ENCODE measurements around the gene HRH1. TPM values are rescaled to one million over a fixed set of nuclear protein-coding genes. Genes with fewer than 3 reads are reported as not detected.

Gene HRH1
- total RNA-seq, 4 donors from 2014 or later = 3.7 to 15.9 (median 5.9) TPM

GRCh38 chr3:11206953-11207352, 52.7 kb downstream of the HRH1 start:
- H3K4me1 ChIP-seq = peaks cover 4 to 33% (median 15%) of the 10 kb centered on the region in 4 donors
- no peak for DNase-seq (ENCODE audit: extremely low spot score)
- H3K9me3 ChIP-seq = no peaks in the 10 kb centered on the region
- H3K27me3 ChIP-seq = no peaks in the 10 kb centered on the region
- WGBS = 95% methylated on average over 8 of the region's 8 CpGs
- H3K4me3 ChIP-seq = no peak overlapping the region
- no peaks in the 10 kb centered on the region for H3K36me3 ChIP-seq
- intact Hi-C loops (cut with DNase I) = no loop called here
- no peak overlapping the region for H3K27ac ChIP-seq (replicated peaks in 1 of 4)
- TF ChIP-seq POLR2A (IDR thresholded peaks at IDR 0.05; ENCODE audit: low read depth) (no peak), EP300 (IDR thresholded peaks at IDR 0.05) (no peak), CTCF (IDR thresholded peaks at IDR 0.05) (no peak), POLR2AphosphoS5 (IDR thresholded peaks at IDR 0.05) (no peak)

GRCh38 chr3:11211531-11212298, 57.4 kb downstream of the HRH1 start:
- Histone ChIP-seq H3K36me3 (no peaks in the 10 kb centered on the region), H3K9me3 (no peaks in the 10 kb centered on the region), H3K4me1 (peaks cover 3 to 28% (median 17%) of the 10 kb centered on the region in 4 donors), H3K27me3 (no peaks in the 10 kb centered on the region), H3K27ac (replicated peaks in 1 of 4) (peak overlapping the region in 1 of 4 donors; percentile 1), H3K4me3 (no peak overlapping the region)
- intact Hi-C loops (cut with DNase I) = no loop called here
- peak in 1 of 3 experiments; percentile 29 for TF ChIP-seq CTCF (IDR thresholded peaks at IDR 0.05)
- no peak for TF ChIP-seq POLR2AphosphoS5 (IDR thresholded peaks at IDR 0.05)
- no peak for TF ChIP-seq POLR2A (IDR thresholded peaks at IDR 0.05; ENCODE audit: low read depth)
- TF ChIP-seq EP300 (IDR thresholded peaks at IDR 0.05) = no peak
- WGBS = 59% methylated on average over 5 of the region's 9 CpGs
- DNase-seq (ENCODE audit: extremely low spot score) = no peak

- Histone ChIP-seq H3K27ac (replicated peaks in 1 of 4) (no peak overlapping the region), H3K36me3 (no peaks in the 10 kb centered on the region), H3K27me3 (no peaks in the 10 kb centered on the region), H3K9me3 (no peaks in the 10 kb centered on the region), H3K4me1 (peaks cover 3 to 28% (median 17%) of the 10 kb centered on the region in 4 donors), H3K4me3 (no peak overlapping the region)
- TF ChIP-seq POLR2A (IDR thresholded peaks at IDR 0.05; ENCODE audit: low read depth) (no peak), POLR2AphosphoS5 (IDR thresholded peaks at IDR 0.05) (no peak), CTCF (IDR thresholded peaks at IDR 0.05) (no peak), EP300 (IDR thresholded peaks at IDR 0.05) (no peak)
- WGBS = 67% methylated on average over 3 of the region's 3 CpGs
- DNase-seq (ENCODE audit: extremely low spot score) = no peak
- intact Hi-C loops (cut with DNase I) = no loop called here
These were observed 58.0 kb downstream of the HRH1 start for GRCh38 chr3:11212299-11212608.

- DNase-seq (ENCODE audit: extremely low spot score) = no peak
- Histone ChIP-seq H3K9me3 (no peaks in the 10 kb centered on the region), H3K27ac (replicated peaks in 1 of 4) (no peak overlapping the region), H3K4me1 (peaks cover 3 to 25% (median 17%) of the 10 kb centered on the region in 4 donors), H3K36me3 (no peaks in the 10 kb centered on the region), H3K27me3 (no peaks in the 10 kb centered on the region), H3K4me3 (no peak overlapping the region)
- WGBS = 93% methylated on average over 6 of the region's 6 CpGs
- TF ChIP-seq EP300 (IDR thresholded peaks at IDR 0.05) (no peak), CTCF (IDR thresholded peaks at IDR 0.05) (no peak), POLR2A (IDR thresholded peaks at IDR 0.05; ENCODE audit: low read depth) (no peak)
- intact Hi-C loops (cut with DNase I) = no loop called here
These were observed 58.5 kb downstream of the HRH1 start for GRCh38 chr3:11212784-11213183.

Measured in esophagus muscularis mucosa (tissue), 4 donors.